ENCODE results near the gene VGLL1. TPM values are rescaled to one million over a fixed set of nuclear protein-coding genes. Genes with fewer than 3 reads are reported as not detected.

Gene VGLL1
- total and polyA plus RNA-seq, 4 donors = not detected

DNA sequence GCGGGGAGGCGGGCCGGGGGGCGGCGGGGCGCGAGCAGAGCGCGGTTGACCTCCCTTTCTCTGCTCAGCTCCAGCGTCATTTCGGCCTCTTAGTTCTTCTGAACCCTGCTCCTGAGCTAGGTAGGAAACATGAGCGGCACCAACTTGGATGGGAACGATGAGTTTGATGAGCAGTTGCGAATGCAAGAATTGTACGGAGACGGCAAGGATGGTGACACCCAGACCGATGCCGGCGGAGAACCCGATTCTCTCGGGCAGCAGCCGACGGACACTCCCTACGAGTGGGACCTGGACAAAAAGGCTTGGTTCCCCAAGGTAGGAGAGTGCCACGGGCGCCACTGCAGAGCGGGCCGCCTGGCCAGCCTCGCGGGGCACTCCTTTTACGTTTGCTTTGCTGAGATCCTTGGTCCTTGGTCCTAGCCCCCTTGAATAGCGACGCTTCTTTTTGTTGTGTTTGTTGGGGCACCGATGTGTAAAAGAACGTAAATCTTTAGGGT is 34.4 kb upstream of the VGLL1 start, which contains the start of gene HTATSF1:
TSS of gene HTATSF1 (plus strand) at position 37 of the 497 bp plus-strand sequence. CDS start at position 130, 93 bp downstream.
- H3K36me3 ChIP-seq (ENCODE audit: control insufficient read depth in 1 of 2, insufficient read depth in 2 of 2, low read length in 1 of 2) = no peaks in the 10 kb centered on the region
- peak; percentile 11 for ATAC-seq (ENCODE audit: low FRiP score)
- H3K4me1 ChIP-seq (ENCODE audit: control insufficient read depth in 1 of 2, insufficient read depth in 2 of 2, low read length in 2 of 2) = no peaks in the 10 kb centered on the region
- DNase-seq = no peak
- 1 to 40% methylated on average over 27 to 35 of the region's 35 CpGs for WGBS, 2 donors
- H3K27ac ChIP-seq (ENCODE audit: low read depth in 1 of 2, low read length in 2 of 2) = peak within 1 kb of the TSS in 1 of 2 donors; percentile 71
- peak within 1 kb of the TSS; percentile 72 to 74 for H3K4me3 ChIP-seq (ENCODE audit: low read length in 2 of 2)
- no peaks in the 10 kb centered on the region for H3K27me3 ChIP-seq (ENCODE audit: control insufficient read depth in 1 of 2, insufficient read depth in 2 of 2, low read length in 1 of 2)
- intact Hi-C loops (cut with DNase I) = loop anchor here in 1 of 2 donors (5.0 kb wide), 2 partner anchors 225 to 525 kb away; partner anchors contain the start of gene MMGT1
- H3K9me3 ChIP-seq (ENCODE audit: control insufficient read depth, low read length) = no peaks in the 10 kb centered on the region

DNA sequence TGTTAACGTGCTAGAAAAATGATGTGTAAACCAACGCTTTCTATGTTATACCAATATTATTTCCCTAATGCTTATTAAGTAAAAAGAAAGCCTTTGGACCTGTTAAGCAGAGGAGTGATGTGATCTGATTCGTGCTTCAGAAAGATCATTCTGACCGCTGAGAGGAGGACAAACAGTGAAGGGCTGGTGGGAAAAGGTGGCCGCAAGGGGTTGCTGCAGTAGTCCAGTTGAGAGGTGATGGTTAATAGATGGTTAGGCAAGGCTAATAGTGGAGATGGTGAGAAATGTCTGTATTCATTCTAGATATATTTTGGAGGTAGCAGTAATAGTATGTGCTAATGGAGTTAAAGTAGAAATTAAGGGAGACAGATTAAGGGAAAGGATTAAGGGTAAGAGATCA is 12.9 kb upstream of the VGLL1 start:
- intact Hi-C loops (cut with DNase I) = no loop called here
- no peaks in the 10 kb centered on the region for H3K4me1 ChIP-seq (ENCODE audit: control insufficient read depth in 1 of 2, insufficient read depth in 2 of 2, low read length in 2 of 2)
- H3K36me3 ChIP-seq (ENCODE audit: control insufficient read depth in 1 of 2, insufficient read depth in 2 of 2, low read length in 1 of 2) = no peaks in the 10 kb centered on the region
- no peak overlapping the region for H3K4me3 ChIP-seq (ENCODE audit: low read length in 2 of 2)
- WGBS, 2 donors = 62 to 82% methylated on average over 5 of the region's 5 CpGs
- H3K27ac ChIP-seq (ENCODE audit: low read depth in 1 of 2, low read length in 2 of 2) = no peak overlapping the region
- no peak for DNase-seq
- H3K9me3 ChIP-seq (ENCODE audit: control insufficient read depth, low read length) = no peaks in the 10 kb centered on the region
- no peaks in the 10 kb centered on the region for H3K27me3 ChIP-seq (ENCODE audit: control insufficient read depth in 1 of 2, insufficient read depth in 2 of 2, low read length in 1 of 2)
- ATAC-seq (ENCODE audit: low FRiP score) = no peak

DNA sequence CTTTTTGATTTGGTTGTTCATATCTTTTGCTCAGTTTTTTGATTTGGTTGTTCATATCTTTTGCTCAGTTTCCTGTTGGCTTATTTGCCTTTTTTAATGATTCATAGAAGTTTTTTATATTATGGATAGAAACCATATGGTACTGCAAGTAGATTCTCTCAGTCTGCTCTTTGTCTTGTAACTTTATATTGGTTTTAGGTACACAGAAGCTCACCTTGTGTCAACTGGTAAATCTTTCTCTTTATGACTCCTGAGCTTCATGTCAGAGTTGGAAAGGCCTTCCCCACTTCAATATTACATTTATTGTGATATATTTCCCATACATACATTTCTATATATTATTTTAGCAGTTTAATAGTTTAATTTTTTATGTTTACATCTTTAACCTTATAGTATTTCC is 8.2 kb upstream of the VGLL1 start:
- no peak for DNase-seq
- H3K4me1 ChIP-seq (ENCODE audit: control insufficient read depth in 1 of 2, insufficient read depth in 2 of 2, low read length in 2 of 2) = no peaks in the 10 kb centered on the region
- no peak overlapping the region for H3K4me3 ChIP-seq (ENCODE audit: low read length in 2 of 2)
- intact Hi-C loops (cut with DNase I) = no loop called here
- no peaks in the 10 kb centered on the region for H3K27me3 ChIP-seq (ENCODE audit: control insufficient read depth in 1 of 2, insufficient read depth in 2 of 2, low read length in 1 of 2)
- H3K9me3 ChIP-seq (ENCODE audit: control insufficient read depth, low read length) = no peaks in the 10 kb centered on the region
- H3K27ac ChIP-seq (ENCODE audit: low read depth in 1 of 2, low read length in 2 of 2) = no peak overlapping the region
- H3K36me3 ChIP-seq (ENCODE audit: control insufficient read depth in 1 of 2, insufficient read depth in 2 of 2, low read length in 1 of 2) = no peaks in the 10 kb centered on the region
- ATAC-seq (ENCODE audit: low FRiP score) = no peak

DNA sequence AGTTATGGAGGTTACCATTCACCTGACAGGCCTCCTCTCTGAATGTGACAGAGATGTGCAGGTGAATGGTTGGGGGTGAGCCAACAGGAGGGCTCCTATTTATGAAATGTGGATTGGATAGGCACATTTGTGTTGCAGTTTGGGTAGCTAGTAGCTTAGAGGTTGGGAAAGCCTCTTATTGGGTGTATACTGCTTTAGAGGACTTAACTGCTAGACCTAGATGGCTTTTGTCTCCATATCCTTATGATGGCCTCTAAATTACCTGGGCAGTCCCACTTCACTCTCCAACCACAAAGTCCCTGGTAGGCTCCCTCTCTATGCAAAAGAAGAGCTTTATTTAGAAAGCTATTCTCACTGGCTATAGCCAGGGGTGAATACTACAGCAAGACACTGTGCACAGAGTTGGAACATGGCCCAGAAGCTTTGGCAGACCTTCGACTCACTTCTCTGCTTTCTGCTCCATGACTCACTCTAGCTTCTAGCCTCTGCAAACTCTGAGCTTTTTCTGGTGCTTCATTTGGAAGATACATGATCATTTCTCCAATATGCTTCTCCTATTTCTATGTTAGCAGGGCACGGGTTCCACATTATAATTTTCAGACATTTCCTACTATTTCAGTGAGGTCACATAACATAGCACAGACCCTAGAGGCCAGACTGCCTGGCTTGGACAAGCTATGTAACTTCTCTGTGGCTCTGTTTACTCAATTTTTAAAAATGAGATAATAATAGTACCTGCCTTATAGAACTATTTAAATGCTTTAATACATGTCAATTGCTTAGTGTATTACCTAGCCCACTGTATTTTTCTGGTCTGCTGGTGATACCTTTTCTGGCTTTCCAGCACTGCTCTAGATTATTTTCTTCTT is 6.0 kb upstream of the VGLL1 start:
- intact Hi-C loops (cut with DNase I) = no loop called here
- Histone ChIP-seq H3K4me1 (ENCODE audit: control insufficient read depth in 1 of 2, insufficient read depth in 2 of 2, low read length in 2 of 2) (no peaks in the 10 kb centered on the region), H3K36me3 (ENCODE audit: control insufficient read depth in 1 of 2, insufficient read depth in 2 of 2, low read length in 1 of 2) (no peaks in the 10 kb centered on the region), H3K27me3 (ENCODE audit: control insufficient read depth in 1 of 2, insufficient read depth in 2 of 2, low read length in 1 of 2) (no peaks in the 10 kb centered on the region), H3K27ac (ENCODE audit: low read depth in 1 of 2, low read length in 2 of 2) (no peak overlapping the region), H3K9me3 (ENCODE audit: control insufficient read depth, low read length) (no peaks in the 10 kb centered on the region), H3K4me3 (ENCODE audit: low read length in 2 of 2) (no peak overlapping the region)
- 7 to 15% methylated on average over 2 of the region's 2 CpGs for WGBS, 2 donors
- ATAC-seq (ENCODE audit: low FRiP score) (peak; percentile 90), DNase-seq (peak; percentile 83)

DNA sequence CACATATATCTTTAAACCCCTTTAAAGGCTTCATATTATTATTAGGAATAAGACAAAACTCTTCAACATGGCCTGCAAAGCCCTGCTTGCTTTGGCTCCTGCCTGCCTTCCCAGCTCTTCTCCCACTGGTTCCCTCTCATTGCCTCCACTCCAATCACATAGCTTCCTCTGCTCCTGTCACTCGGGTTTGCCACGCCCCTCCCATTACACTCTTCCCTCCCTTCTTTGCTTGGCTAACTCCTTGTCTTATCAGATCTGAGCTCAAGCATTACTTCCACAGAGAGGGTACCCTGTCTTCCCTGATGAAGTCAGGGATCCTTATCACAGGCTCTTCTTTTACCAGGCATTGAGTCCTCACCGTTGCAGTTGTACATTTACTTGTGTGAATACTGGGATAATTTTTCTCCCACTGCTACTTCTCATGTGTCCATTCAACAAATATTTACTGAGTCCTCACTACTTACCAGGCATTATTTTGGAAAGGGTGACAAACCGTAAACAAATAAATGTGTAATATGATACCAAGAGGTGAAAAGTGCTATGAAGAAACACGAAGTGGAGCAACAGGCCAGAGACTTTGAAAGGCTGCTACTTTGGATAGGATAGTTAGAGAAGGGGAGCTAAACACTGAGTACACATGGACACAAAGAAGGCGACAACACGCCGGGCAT is 3.2 kb upstream of the VGLL1 start:
- Histone ChIP-seq H3K27me3 (ENCODE audit: control insufficient read depth in 1 of 2, insufficient read depth in 2 of 2, low read length in 1 of 2) (no peaks in the 10 kb centered on the region), H3K4me3 (ENCODE audit: low read length in 2 of 2) (no peak overlapping the region), H3K4me1 (ENCODE audit: control insufficient read depth in 1 of 2, insufficient read depth in 2 of 2, low read length in 2 of 2) (no peaks in the 10 kb centered on the region), H3K9me3 (ENCODE audit: control insufficient read depth, low read length) (no peaks in the 10 kb centered on the region), H3K27ac (ENCODE audit: low read depth in 1 of 2, low read length in 2 of 2) (no peak overlapping the region), H3K36me3 (ENCODE audit: control insufficient read depth in 1 of 2, insufficient read depth in 2 of 2, low read length in 1 of 2) (no peaks in the 10 kb centered on the region)
- intact Hi-C loops (cut with DNase I) = no loop called here
- ATAC-seq (ENCODE audit: low FRiP score) (no peak), DNase-seq (no peak)
- WGBS, 2 donors = 73 to 79% methylated on average over 8 of the region's 8 CpGs

DNA sequence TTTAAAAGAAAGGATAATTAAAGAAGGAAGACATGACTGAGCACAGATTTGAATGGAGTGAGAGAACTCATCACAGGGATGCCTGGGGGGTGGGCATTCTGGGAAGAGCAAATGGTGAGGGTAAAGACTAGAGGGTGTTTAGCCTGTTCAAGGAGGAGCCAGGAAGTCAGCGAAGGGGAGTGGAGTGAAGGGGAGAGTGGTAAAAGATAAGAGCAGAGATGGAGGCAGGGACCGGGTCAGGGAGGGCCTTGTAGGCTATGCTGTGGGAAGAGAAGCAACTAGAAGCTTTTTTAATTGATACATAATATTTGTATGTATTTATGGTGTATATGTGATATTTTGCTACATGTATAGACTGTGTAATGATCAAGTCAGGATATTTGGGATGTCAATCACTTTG is 2.2 kb upstream of the VGLL1 start:
- no peak overlapping the region for H3K4me3 ChIP-seq (ENCODE audit: low read length in 2 of 2)
- DNase-seq = no peak
- intact Hi-C loops (cut with DNase I) = no loop called here
- no peak for ATAC-seq (ENCODE audit: low FRiP score)
- H3K36me3 ChIP-seq (ENCODE audit: control insufficient read depth in 1 of 2, insufficient read depth in 2 of 2, low read length in 1 of 2) = no peaks in the 10 kb centered on the region
- no peaks in the 10 kb centered on the region for H3K9me3 ChIP-seq (ENCODE audit: control insufficient read depth, low read length)
- 46 to 72% methylated on average over 2 of the region's 2 CpGs for WGBS, 2 donors
- H3K27ac ChIP-seq (ENCODE audit: low read depth in 1 of 2, low read length in 2 of 2) = no peak overlapping the region
- H3K27me3 ChIP-seq (ENCODE audit: control insufficient read depth in 1 of 2, insufficient read depth in 2 of 2, low read length in 1 of 2) = no peaks in the 10 kb centered on the region
- no peaks in the 10 kb centered on the region for H3K4me1 ChIP-seq (ENCODE audit: control insufficient read depth in 1 of 2, insufficient read depth in 2 of 2, low read length in 2 of 2)

DNA sequence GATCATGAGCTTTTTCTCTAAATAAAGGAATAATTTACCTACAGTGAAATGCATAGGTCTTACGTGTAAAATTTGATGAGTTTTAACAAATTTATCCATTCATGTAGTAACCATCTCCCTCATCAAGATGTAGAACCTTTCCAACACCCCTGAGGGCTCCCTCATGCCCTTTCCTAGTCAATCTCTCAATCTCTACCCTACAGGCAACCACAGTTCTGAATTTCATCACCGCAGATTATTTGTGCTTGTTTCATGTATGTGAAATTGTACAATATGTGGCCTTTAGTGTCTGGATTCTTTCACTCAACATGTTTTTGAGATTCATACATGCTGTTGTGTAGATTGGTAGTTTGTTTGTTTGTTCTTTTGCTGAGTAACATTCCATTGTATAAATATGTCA is 2.1 kb downstream of the VGLL1 start:
- DNase-seq (no peak), ATAC-seq (ENCODE audit: low FRiP score) (no peak)
- Histone ChIP-seq H3K4me1 (ENCODE audit: control insufficient read depth in 1 of 2, insufficient read depth in 2 of 2, low read length in 2 of 2) (no peaks in the 10 kb centered on the region), H3K4me3 (ENCODE audit: low read length in 2 of 2) (no peak overlapping the region), H3K36me3 (ENCODE audit: control insufficient read depth in 1 of 2, insufficient read depth in 2 of 2, low read length in 1 of 2) (no peaks in the 10 kb centered on the region), H3K9me3 (ENCODE audit: control insufficient read depth, low read length) (no peaks in the 10 kb centered on the region), H3K27me3 (ENCODE audit: control insufficient read depth in 1 of 2, insufficient read depth in 2 of 2, low read length in 1 of 2) (no peaks in the 10 kb centered on the region), H3K27ac (ENCODE audit: low read depth in 1 of 2, low read length in 2 of 2) (no peak overlapping the region)
- WGBS, 2 donors = 72 to 89% methylated on average over 2 of the region's 2 CpGs
- intact Hi-C loops (cut with DNase I) = no loop called here

DNA sequence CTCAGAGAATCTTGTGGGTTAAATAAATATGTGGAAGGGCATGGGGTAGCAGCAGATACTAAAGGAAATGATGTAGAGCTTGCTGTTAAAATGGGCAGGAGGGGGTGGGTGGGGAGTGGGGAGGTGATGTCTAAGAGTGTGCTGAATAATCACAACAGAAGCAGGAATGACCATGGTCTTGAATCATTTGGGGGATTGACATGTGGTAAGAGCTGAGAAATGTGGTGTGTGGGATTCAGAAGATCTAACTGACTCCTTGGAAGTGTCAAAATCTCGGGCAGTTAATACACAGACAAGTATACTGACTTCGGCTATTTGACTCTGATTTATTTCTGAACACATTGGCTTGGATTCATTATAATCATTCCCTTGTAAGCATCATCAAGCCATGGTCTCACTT is 6.8 kb downstream of the VGLL1 start:
- intact Hi-C loops (cut with DNase I) = no loop called here
- H3K9me3 ChIP-seq (ENCODE audit: control insufficient read depth, low read length) = no peaks in the 10 kb centered on the region
- 28 to 46% methylated on average over 2 of the region's 2 CpGs for WGBS, 2 donors
- no peaks in the 10 kb centered on the region for H3K36me3 ChIP-seq (ENCODE audit: control insufficient read depth in 1 of 2, insufficient read depth in 2 of 2, low read length in 1 of 2)
- no peaks in the 10 kb centered on the region for H3K4me1 ChIP-seq (ENCODE audit: control insufficient read depth in 1 of 2, insufficient read depth in 2 of 2, low read length in 2 of 2)
- H3K27me3 ChIP-seq (ENCODE audit: control insufficient read depth in 1 of 2, insufficient read depth in 2 of 2, low read length in 1 of 2) = no peaks in the 10 kb centered on the region
- no peak overlapping the region for H3K27ac ChIP-seq (ENCODE audit: low read depth in 1 of 2, low read length in 2 of 2)
- DNase-seq (no peak), ATAC-seq (ENCODE audit: low FRiP score) (no peak)
- no peak overlapping the region for H3K4me3 ChIP-seq (ENCODE audit: low read length in 2 of 2)
